Lower lobe of right lung (tissue), 2 donors: ENCODE results near the gene MAPK4. TPM values are rescaled to one million over a fixed set of nuclear protein-coding genes. Genes with fewer than 3 reads are reported as not detected.
"Not testable (repeated sequence)": the region's sequence is repeated elsewhere in the genome, so short reads cannot be mapped to it uniquely, and the experiment has no call there.

Experiments used
- ATAC-seq, 2 donors: fragments of 200-7000 bp; cut with Tn5 transposase; one replicate each; pipeline ENCODE4 v1.9.1; 2020 to 2022; ENCODE audit warnings: mild to moderate bottlenecking in 2 of 2, moderate library complexity in 2 of 2
- DNase-seq: peaks from one replicate; pipeline ENCODE4 v3.0.0-alpha.2; 2020
- H3K27ac ChIP-seq: fragments of 200-600 bp; one replicate; pipeline ENCODE4 v1.8.0; 2022
- H3K27me3 ChIP-seq: fragments of 200-600 bp; one replicate; pipeline ENCODE4 v1.8.0; 2022; ENCODE audit warnings: low read depth
- H3K36me3 ChIP-seq: fragments of 200-600 bp; one replicate; pipeline ENCODE4 v1.8.0; 2022; ENCODE audit warnings: mild to moderate bottlenecking
- H3K4me1 ChIP-seq: fragments of 200-600 bp; one replicate; pipeline ENCODE4 v1.8.0; 2022
- H3K4me3 ChIP-seq: fragments of 200-600 bp; one replicate; pipeline ENCODE4 v1.8.0; 2022; ENCODE audit warnings: mild to moderate bottlenecking
- H3K9me3 ChIP-seq: fragments of 200-600 bp; one replicate; pipeline ENCODE4 v1.8.0; 2022
- intact Hi-C: fragments of 100-400 bp; cut with DNase I; formaldehyde crosslinking; loops from one replicate; pipeline ENCODE4 v1.11.0; 2022
- total RNA-seq: library from RNA; stranded (reverse); fragmentation: NEBNext Ultra II Directional; extraction: Animal tissue kit (Norgen Biotek cat#: 25700); gene quantifications from one replicate; pipeline ENCODE4 v1.2.1, GENCODE V29; 2021
- TF ChIP-seq, protein P1 (sequence below): fragments of 200-600 bp; IDR thresholded peaks from one replicate; pipeline ENCODE4 v1.8.0; 2022; ENCODE audit warnings: antibody characterized with exemption, mild to moderate bottlenecking
- donor health status: DM: no; HTN: yes; CAD: no; lungs with severe emphysema.

MAPK4 gene
- total RNA-seq, 1 donor from 2014 or later: 2.9 TPM

DNA sequence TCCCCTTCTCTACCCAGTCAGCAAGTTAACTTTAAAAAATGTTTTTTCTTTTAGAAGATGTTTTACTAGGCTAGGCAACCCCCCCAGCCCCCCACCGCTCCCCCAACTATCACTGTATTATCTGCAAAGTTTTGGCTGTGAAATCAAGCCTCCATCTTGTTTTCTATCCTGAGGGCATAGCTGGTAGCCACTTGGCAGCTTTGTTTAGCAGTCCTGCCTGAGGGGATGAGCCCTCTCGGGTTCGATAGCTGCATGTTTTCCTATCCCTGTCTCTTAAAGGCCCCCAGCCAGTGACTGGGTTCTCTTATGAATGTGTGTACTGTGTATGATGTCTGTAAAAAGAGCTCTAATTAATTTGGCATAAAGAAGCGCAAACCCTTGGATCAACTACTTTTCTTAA is 216.5 kb downstream of the MAPK4 start:
- TF ChIP-seq, protein P1, sequence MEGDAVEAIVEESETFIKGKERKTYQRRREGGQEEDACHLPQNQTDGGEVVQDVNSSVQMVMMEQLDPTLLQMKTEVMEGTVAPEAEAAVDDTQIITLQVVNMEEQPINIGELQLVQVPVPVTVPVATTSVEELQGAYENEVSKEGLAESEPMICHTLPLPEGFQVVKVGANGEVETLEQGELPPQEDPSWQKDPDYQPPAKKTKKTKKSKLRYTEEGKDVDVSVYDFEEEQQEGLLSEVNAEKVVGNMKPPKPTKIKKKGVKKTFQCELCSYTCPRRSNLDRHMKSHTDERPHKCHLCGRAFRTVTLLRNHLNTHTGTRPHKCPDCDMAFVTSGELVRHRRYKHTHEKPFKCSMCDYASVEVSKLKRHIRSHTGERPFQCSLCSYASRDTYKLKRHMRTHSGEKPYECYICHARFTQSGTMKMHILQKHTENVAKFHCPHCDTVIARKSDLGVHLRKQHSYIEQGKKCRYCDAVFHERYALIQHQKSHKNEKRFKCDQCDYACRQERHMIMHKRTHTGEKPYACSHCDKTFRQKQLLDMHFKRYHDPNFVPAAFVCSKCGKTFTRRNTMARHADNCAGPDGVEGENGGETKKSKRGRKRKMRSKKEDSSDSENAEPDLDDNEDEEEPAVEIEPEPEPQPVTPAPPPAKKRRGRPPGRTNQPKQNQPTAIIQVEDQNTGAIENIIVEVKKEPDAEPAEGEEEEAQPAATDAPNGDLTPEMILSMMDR: no peak
- H3K4me3 ChIP-seq: no peak overlapping the region
- no peaks in the 10 kb centered on the region for H3K27me3 ChIP-seq
- no peak for ATAC-seq
- intact Hi-C loops: no loop called here
- no peaks in the 10 kb centered on the region for H3K36me3 ChIP-seq
- no peaks in the 10 kb centered on the region for H3K4me1 ChIP-seq
- no peak for DNase-seq
- no peaks in the 10 kb centered on the region for H3K9me3 ChIP-seq
- H3K27ac ChIP-seq: no peak overlapping the region

DNA sequence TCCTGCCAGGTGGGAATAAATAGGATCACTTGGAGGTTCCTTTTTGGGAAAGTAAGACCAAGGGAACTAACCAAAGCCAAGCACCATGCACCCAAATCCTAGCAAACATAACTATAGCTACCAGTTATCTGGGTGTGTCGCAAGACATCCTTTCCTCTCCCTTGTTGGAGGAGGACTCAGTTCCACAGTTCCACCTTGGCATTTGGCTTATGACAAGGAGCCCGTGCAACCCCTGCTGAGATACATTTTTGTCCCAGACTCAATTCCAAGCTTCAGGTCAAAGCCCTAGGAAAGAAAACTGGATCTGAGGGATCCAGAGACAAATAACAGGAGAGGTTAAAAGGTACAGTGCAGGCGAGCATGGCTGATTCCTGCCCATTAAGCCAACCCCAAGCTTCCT is 219.1 kb downstream of the MAPK4 start:
- H3K9me3 ChIP-seq, H3K27me3 ChIP-seq, H3K4me3 ChIP-seq, DNase-seq, H3K4me1 ChIP-seq, intact Hi-C loops, H3K36me3 ChIP-seq, H3K27ac ChIP-seq, ATAC-seq: not testable (repeated sequence)

Other genes with a start within 250 kb of the MAPK4 start
- 1.2 TPM for gene SKA1, start 185.0 kb upstream of the MAPK4 start, total RNA-seq